ENCODE results near the gene COQ10A. TPM values are rescaled to one million over a fixed set of nuclear protein-coding genes. Genes with fewer than 3 reads are reported as not detected.

Gene COQ10A
- total and polyA plus RNA-seq, 10 of the 15 experiments (the other 5 are each of a cell fraction or from before 2014, with no cell fraction given) = 3.3 to 19.5 (median 6.9) TPM

- TF ChIP-seq ZNF592 (IDR thresholded peaks at IDR 0.05) = no peak
Measured at GRCh38 chr12:56298828-56299227, 32.1 kb downstream of the COQ10A start (continued).

GRCh38 chr12:56299308-56299852 lies 32.6 kb downstream of the COQ10A start:
- BruUV-seq (replicated peaks) = TSS peak; percentile 67
- Histone ChIP-seq H3K79me2 (ENCODE audit: control insufficient read depth, insufficient read depth, low read length) (peaks cover 50% of the 10 kb centered on the region), H3K4me3 (peak overlapping the region; percentile 93), H3K4me1 (ENCODE audit: control insufficient read depth, insufficient read depth, low read length) (peaks cover 32% of the 10 kb centered on the region), H2AFZ (ENCODE audit: control insufficient read depth, low read depth, low read length) (peak overlapping the region; percentile 79), H4K20me1 (ENCODE audit: control insufficient read depth, insufficient read depth) (no peaks in the 10 kb centered on the region), H3K9ac (ENCODE audit: control insufficient read depth, insufficient read depth, low read length) (peak overlapping the region; percentile 81), H3K27ac (ENCODE audit: control insufficient read depth, insufficient read depth) (peak overlapping the region; percentile 75), H3K4me2 (ENCODE audit: control insufficient read depth, insufficient read depth) (peak overlapping the region; percentile 70), H3K27me3 (replicated peaks in 1 of 2; ENCODE audit: control insufficient read depth in 2 of 2, insufficient read depth in 2 of 2, low read length in 1 of 2) (no peaks in the 10 kb centered on the region), H3K36me3 (ENCODE audit: control insufficient read depth in 2 of 2, insufficient read depth in 2 of 2, low read length in 1 of 2) (no peaks in the 10 kb centered on the region), H3K9me3 (replicated peaks; ENCODE audit: control insufficient read depth, insufficient read depth, low read length) (no peaks in the 10 kb centered on the region)
- ATAC-seq (peak; percentile 10), FAIRE-seq (peak; percentile 83), DNase-seq (ENCODE audit: low read depth, low spot score) (no peak)
- TF ChIP-seq BCLAF1 (IDR thresholded peaks at IDR 0.05) (no peak), USF1 (IDR thresholded peaks at IDR 0.05; ENCODE audit: borderline replicate concordance, extremely low read length, insufficient read depth, low read depth, low read length) (peak; percentile 50), CHD1 (IDR thresholded peaks at IDR 0.05; ENCODE audit: low read depth, low read length) (no peak), NBN (IDR thresholded peaks at IDR 0.05) (0 out of 2 replicates have a peak, but pooled peaks have one; percentile 26), KDM1A (IDR thresholded peaks at IDR 0.05; ENCODE audit: borderline replicate concordance) (no peak), NFYB (IDR thresholded peaks at IDR 0.05; ENCODE audit: insufficient read depth, low read depth, low read length) (peak; percentile 37; the same call in 1 of the 2 replicates), RAD51 (IDR thresholded peaks at IDR 0.05) (peak; percentile 88), USF2 (IDR thresholded peaks at IDR 0.05; ENCODE audit: borderline replicate concordance, low read depth, low read length) (peak; percentile 28; the same call in 1 of the 2 replicates)
- SMC1A ChIA-PET (ENCODE audit: uncharacterized antibody, unreplicated experiment) = interaction anchor here (1.0 to 2.0 kb wide), 3 partner anchors 11 to 105 kb away, joined by 3 to 4 read pairs (median 3); no protein-coding TSS in a partner anchor
- CTCF ChIA-PET = interaction anchor here (0.5 to 1.7 kb wide), 8 partner anchors 14 to 373 kb away, joined by 3 to 7 read pairs (median 3); partner anchors contain the start of genes ANKRD52, PAN2 and SMARCC2
- 2% methylated on average over 10 of the region's 10 CpGs for WGBS (ENCODE audit: insufficient coverage, insufficient replicate concordance, low lambda C conversion rate, missing lambda C conversion rate)
- POLR2A ChIA-PET = interaction anchor here (0.6 to 1.7 kb wide), 4 partner anchors 34 to 148 kb away, joined by 3 to 5 read pairs (median 4); partner anchors contain the start of genes IL23A and PAN2
- in situ Hi-C loops (cut with MboI) (no loop called here), intact Hi-C loops (cut with micrococcal nuclease; ENCODE audit: unreplicated experiment) (no loop called here)
- RAD21 ChIA-PET (ENCODE audit: unreplicated experiment) = interaction anchor here (1.1 to 1.6 kb wide), 4 partner anchors 41 to 161 kb away, joined by 3 to 4 read pairs (median 4); partner anchors contain the start of genes ANKRD52 and STAT2
